Right atrium auricular region (tissue), 2 donors: Measurements from ENCODE around the gene PCSK6. TPM values are rescaled to one million over a fixed set of nuclear protein-coding genes. Genes with fewer than 3 reads are reported as not detected.
"Not testable (repeated sequence)": the region's sequence is repeated elsewhere in the genome, so short reads cannot be mapped to it uniquely, and the experiment has no call there.

Experiments used
- DNase-seq: peaks from one replicate; pipeline ENCODE4 v3.0.0-alpha.2; 2019; ENCODE audit warnings: low spot score
- H3K27ac ChIP-seq, 2 donors: fragments of 200-600 bp; sonication (generic); 1 replicate in 1 of 2; 2 replicates in 1 of 2; pipeline ENCODE4 v1.5.1; 2016 to 2019
- H3K27me3 ChIP-seq, 2 donors: fragments of 200-600 bp; sonication (generic); one replicate each; pipeline versions ENCODE4 v1.5.1 to v1.6.0; 2017 to 2019
- H3K36me3 ChIP-seq: fragments of 200-600 bp; sonication (generic); one replicate; pipeline ENCODE4 v1.5.1; 2016
- H3K4me1 ChIP-seq, 2 donors: fragments of 200-600 bp; sonication (generic); one replicate each; pipeline versions ENCODE4 v1.5.1 to v1.6.0; 2017 to 2019
- H3K4me3 ChIP-seq, 2 donors: fragments of 200-600 bp; sonication (generic); 1 replicate in 1 of 2; 2 replicates in 1 of 2; pipeline ENCODE4 v1.5.1; 2017 to 2019; ENCODE audit warnings: mild to moderate bottlenecking in 1 of 2, moderate library complexity in 1 of 2
- H3K9me3 ChIP-seq, 2 donors: fragments of 200-600 bp; sonication (generic); one replicate each; pipeline ENCODE4 v1.5.1; 2019
- total RNA-seq, 2 donors: library from RNA; depleted of rRNA; stranded (reverse); fragments of >200 nt; gene quantifications; one replicate each; pipeline ENCODE4 v1.1.0, GENCODE V29; 2016
- TF ChIP-seq, protein P1 (sequence below), 2 donors: fragments of 200-600 bp; sonication (generic); IDR thresholded peaks; one replicate each; pipeline ENCODE4 v1.5.1; 2019; ENCODE audit warnings: antibody characterized with exemption in 2 of 2

The PCSK6 gene
- total RNA-seq, 2 donors from 2014 or later = 14.4 to 19.9 TPM

DNA sequence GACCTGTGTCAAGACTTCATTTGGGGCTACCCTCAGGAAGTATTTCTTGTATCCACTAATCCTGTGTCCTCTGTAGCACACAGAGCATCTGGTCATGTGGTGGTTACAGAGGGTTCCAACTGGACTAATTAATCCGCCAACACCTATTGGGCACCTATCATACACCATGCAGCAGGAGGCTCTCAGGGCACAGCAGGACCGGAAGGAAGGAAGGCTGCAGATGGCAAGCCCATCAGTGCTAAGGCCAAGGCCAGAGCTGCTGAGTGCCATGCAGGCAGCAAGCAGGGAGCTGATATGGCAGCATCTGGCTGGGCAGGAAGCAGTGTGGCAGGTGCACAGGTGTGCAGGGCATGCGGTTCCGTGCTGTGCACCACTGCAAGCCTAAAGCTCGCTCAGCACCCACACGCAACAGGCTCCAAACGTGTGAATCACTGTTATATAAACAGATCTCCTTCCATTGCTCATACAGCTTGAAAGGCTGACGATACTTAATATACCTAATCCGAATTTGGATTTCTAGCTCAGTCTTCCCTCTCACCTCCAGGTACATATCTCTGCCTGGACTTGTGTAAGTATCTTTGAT is 130.1 kb downstream of the PCSK6 start:
- H3K4me3 ChIP-seq = no peak overlapping the region
- TF ChIP-seq, protein P1, sequence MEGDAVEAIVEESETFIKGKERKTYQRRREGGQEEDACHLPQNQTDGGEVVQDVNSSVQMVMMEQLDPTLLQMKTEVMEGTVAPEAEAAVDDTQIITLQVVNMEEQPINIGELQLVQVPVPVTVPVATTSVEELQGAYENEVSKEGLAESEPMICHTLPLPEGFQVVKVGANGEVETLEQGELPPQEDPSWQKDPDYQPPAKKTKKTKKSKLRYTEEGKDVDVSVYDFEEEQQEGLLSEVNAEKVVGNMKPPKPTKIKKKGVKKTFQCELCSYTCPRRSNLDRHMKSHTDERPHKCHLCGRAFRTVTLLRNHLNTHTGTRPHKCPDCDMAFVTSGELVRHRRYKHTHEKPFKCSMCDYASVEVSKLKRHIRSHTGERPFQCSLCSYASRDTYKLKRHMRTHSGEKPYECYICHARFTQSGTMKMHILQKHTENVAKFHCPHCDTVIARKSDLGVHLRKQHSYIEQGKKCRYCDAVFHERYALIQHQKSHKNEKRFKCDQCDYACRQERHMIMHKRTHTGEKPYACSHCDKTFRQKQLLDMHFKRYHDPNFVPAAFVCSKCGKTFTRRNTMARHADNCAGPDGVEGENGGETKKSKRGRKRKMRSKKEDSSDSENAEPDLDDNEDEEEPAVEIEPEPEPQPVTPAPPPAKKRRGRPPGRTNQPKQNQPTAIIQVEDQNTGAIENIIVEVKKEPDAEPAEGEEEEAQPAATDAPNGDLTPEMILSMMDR (IDR thresholded peaks at IDR 0.05) = no peak
- H3K9me3 ChIP-seq = no peaks in the 10 kb centered on the region
- no peak overlapping the region for H3K27ac ChIP-seq
- no peak for DNase-seq
- no peaks in the 10 kb centered on the region for H3K36me3 ChIP-seq
- peaks cover 0 to 9% of the 10 kb centered on the region in 2 donors for H3K4me1 ChIP-seq
- H3K27me3 ChIP-seq = no peaks in the 10 kb centered on the region

DNA sequence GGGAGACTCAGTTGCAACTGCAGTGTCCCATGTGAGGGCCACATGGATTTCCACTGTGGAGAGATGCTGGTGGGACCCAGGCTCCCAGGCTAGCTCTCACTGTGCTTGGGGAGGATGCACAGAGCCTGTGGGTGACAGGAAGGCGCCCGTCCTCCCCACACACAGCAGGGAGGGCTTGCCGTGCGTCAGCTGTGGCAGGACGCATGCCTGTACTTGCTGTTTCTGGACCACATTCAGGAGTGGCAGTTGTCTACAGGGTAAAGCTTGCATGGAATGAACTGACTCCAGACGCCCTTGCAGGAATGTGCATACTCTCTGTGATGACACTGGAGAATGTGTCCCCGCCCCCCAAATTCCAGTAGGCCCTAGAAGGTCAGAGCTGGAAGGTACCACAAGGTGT is 130.6 kb downstream of the PCSK6 start:
- Histone ChIP-seq H3K27me3 (no peaks in the 10 kb centered on the region), H3K4me1 (peaks cover 0 to 9% of the 10 kb centered on the region in 2 donors), H3K36me3 (no peaks in the 10 kb centered on the region), H3K4me3 (no peak overlapping the region), H3K27ac (peak overlapping the region in 1 of 2 donors; percentile 40), H3K9me3 (no peaks in the 10 kb centered on the region)
- TF ChIP-seq, protein P1 (IDR thresholded peaks at IDR 0.05) = no peak
- DNase-seq = no peak

DNA sequence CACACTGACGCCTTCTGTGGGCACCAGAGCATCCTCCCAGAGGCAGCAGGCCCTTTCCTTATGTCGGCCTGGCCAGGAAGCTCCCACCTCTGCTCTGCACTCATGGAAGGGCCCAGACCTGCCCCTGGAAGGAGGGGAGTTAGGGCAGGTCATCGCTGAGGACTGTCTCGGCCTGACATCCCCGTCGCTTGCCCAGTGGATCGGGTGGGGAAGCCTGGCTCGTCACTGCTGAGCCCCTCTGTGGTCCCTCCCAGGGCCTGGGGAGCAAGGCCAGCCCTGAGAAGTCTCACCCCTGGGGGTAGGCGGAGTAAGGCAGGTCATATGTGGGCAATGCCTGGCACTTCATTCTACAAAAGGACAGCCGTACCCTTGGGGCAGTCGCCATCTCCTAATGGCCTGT is 131.6 kb downstream of the PCSK6 start:
- Histone ChIP-seq H3K4me3 (no peak overlapping the region), H3K4me1 (peaks cover 0 to 14% of the 10 kb centered on the region in 2 donors), H3K9me3 (no peaks in the 10 kb centered on the region), H3K27me3 (no peaks in the 10 kb centered on the region), H3K36me3 (no peaks in the 10 kb centered on the region), H3K27ac (no peak overlapping the region)
- DNase-seq = no peak
- TF ChIP-seq, protein P1 (IDR thresholded peaks at IDR 0.05) = no peak

DNA sequence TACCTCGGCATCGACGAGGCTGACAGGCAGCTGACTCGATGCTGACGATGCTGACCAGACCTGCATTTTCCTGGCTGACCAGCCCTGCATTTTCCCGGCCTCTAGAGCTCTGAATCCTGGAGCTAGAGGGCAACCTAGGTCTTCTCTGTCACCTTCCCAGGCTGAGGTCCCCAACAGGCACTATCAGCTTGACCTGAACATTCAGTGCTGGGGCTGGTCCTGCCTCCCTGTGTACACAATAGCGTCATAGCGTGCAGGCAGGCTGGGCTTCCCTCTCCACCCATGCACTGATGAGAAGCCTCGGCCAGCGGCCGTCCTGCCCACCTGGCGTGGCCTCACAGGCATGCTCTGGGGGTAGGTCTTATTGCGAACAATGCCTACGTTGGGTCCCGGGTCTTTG is 132.2 kb downstream of the PCSK6 start:
- Histone ChIP-seq H3K27me3 (no peaks in the 10 kb centered on the region), H3K4me1 (peaks cover 0 to 14% of the 10 kb centered on the region in 2 donors), H3K4me3 (no peak overlapping the region), H3K9me3 (no peaks in the 10 kb centered on the region), H3K27ac (no peak overlapping the region), H3K36me3 (no peaks in the 10 kb centered on the region)
- DNase-seq = no peak
- TF ChIP-seq, protein P1 (IDR thresholded peaks at IDR 0.05) = peak in 1 of 2 donors; percentile 18

DNA sequence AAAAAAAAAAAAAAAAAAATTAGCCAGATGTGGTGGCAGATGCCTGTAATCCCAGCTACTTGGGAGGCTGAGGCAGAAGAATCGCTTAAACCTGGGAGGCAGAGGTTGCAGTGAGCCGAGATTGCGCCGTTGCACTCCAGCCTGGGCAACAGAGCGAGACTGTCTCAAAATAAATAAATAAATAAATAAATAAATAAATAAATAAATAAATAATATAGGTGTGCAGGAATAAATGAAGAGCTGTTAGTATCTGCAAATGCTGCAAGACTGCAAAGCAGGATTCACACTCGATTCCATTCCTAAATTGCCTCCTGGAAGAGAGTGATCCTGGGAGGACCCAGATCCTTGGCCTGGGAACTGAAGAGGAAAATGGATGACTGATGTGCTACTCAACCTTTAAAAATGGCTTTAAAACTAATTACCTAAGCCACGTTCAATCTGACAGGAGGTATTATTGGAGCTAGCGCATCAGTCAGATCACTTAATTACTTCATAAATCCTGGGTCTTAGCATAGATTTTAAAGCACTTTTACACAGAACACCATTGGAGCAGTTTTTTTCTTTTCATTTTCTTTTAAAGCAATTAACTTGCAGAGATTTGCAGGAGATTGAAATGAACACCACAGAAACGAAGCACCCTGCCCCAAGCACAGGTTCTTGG is 132.9 kb downstream of the PCSK6 start:
- H3K36me3 ChIP-seq, H3K27ac ChIP-seq: not testable (repeated sequence)

DNA sequence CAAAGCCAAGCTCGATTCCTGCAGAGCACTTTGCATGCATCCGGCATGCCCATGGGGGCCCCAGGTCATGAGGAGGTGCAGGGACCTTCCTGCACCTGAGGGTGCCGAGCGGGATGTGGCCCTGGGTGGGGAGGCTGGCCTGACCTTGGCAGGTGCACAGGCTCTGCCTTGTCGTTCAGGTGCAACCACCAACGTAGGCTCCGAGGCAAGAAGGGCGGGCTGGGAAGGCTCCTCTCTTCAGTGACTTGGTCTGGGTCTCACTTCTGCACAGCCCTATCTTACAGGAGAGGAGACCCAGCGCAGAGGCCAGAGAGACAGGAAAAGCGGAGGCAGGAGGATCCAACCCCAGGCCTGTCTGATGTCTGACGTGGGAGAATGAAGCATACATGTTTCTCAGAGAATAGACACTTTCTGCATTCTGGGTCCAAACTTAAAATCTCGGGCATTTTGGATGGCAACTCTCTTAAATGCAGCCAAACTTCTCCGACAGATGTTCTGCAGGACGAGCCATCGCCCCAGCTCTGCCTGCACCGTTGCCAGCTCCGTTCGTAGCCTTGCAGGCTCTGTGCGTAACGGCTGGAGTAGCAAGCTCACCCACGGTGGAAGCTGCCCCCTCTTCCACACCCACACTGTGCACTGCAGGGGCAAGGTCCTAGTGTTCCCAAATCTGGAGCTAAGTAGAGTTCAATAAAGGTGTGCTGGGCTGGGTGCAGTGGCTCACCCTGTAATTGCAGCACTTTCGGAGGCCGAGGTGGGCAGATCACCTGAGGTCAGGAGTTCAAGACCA is 133.6 kb downstream of the PCSK6 start:
- no peaks in the 10 kb centered on the region for H3K36me3 ChIP-seq

More for the DNA sequence above, 132.9 kb downstream of the PCSK6 start:
- H3K4me1 ChIP-seq = peaks cover 0 to 14% of the 10 kb centered on the region in 2 donors
- not testable (repeated sequence) for H3K4me3 ChIP-seq, H3K9me3 ChIP-seq, H3K27me3 ChIP-seq, DNase-seq

More for the DNA sequence above, 133.6 kb downstream of the PCSK6 start:
- H3K9me3 ChIP-seq = no peaks in the 10 kb centered on the region
- no peak overlapping the region for H3K4me3 ChIP-seq
- TF ChIP-seq, protein P1 (IDR thresholded peaks at IDR 0.05) = no peak
- no peak overlapping the region for H3K27ac ChIP-seq
- H3K27me3 ChIP-seq = no peaks in the 10 kb centered on the region
- no peak for DNase-seq
- peaks cover 0 to 14% of the 10 kb centered on the region in 2 donors for H3K4me1 ChIP-seq
